SK-N-SH (cell line): ENCODE measurements around the gene TOPAZ1. TPM values are rescaled to one million over a fixed set of nuclear protein-coding genes. Genes with fewer than 3 reads are reported as not detected.

Source experiments
- CTCF ChIA-PET: fragments of 300-600, 350-600 bp; formaldehyde crosslinking; extraction: SDS; loops from one replicate; lab custom pipeline; 2021; lab: Yijun Ruan, JAX
- POLR2A ChIA-PET: fragments of 350-600 bp; sonication (Branson Sonifier 250); formaldehyde crosslinking; extraction: SDS; loops from one replicate; lab custom pipeline; 2020; ENCODE audit warnings: antibody characterized with exemption, inconsistent platforms; lab: Yijun Ruan, JAX
- DNase-seq: peaks from one replicate; pipeline ENCODE4 v3.0.0; 2012
- H2AFZ ChIP-seq: fragments of 200-600 bp; sonication (generic); 2 replicates; pipeline ENCODE4 v1.8.1; 2016; ENCODE audit warnings: antibody characterized with exemption, mild to moderate bottlenecking, low read depth
- H3F3A ChIP-seq: fragments of 200-600 bp; sonication (generic); replicated peaks from 2 replicates; pipeline ENCODE3; 2016; ENCODE audit warnings: antibody characterized with exemption, mild to moderate bottlenecking; ENCODE audit not compliant: insufficient read depth
- H3K27ac ChIP-seq, 2 experiments: fragments of 200-500 bp in 1 of 2; fragments of 200-600 bp in 1 of 2; sonication (Bioruptor generic) in 1 of 2; sonication (generic), shearing (Covaris generic) in 1 of 2; 2 replicates each; pipeline versions ENCODE4 v1.5.1 to v1.6.1; 2014 to 2016; ENCODE audit warnings: low read depth in 2 of 2, inconsistent platforms in 1 of 2, low read length in 1 of 2, mild to moderate bottlenecking in 1 of 2, mixed read lengths in 1 of 2
- H3K27me3 ChIP-seq: fragments of 200-600 bp; sonication (generic), shearing (Covaris generic); 2 replicates; pipeline ENCODE4 v1.6.1; 2016; ENCODE audit warnings: mixed run types; ENCODE audit not compliant: insufficient read depth
- H3K36me3 ChIP-seq, 2 experiments: fragments of 200-500 bp in 1 of 2; fragments of 200-600 bp in 1 of 2; sonication (Bioruptor generic) in 1 of 2; sonication (generic) in 1 of 2; replicated peaks in 1 of 2; 2 replicates each; pipeline versions ENCODE3 to v1.5.1; 2014 to 2016; ENCODE audit warnings: low read length in 1 of 2, mild to moderate bottlenecking in 1 of 2; ENCODE audit not compliant: insufficient read depth in 2 of 2, control insufficient read depth in 1 of 2
- H3K4me1 ChIP-seq, 2 experiments: fragments of 200-500 bp in 1 of 2; fragments of 200-600 bp in 1 of 2; sonication (Bioruptor generic) in 1 of 2; sonication (generic), shearing (Covaris generic) in 1 of 2; 2 replicates each; pipeline versions ENCODE4 v1.5.1 to v1.6.1; 2014 to 2016; ENCODE audit warnings: low read depth in 1 of 2, low read length in 1 of 2, mixed run types in 1 of 2; ENCODE audit not compliant: insufficient read depth in 2 of 2, control insufficient read depth in 1 of 2
- H3K4me2 ChIP-seq: fragments of 200-600 bp; sonication (generic), shearing (Covaris generic); 2 replicates; pipeline ENCODE4 v1.6.1; 2017; ENCODE audit warnings: mixed run types
- H3K4me3 ChIP-seq, 2 experiments: fragments of 200-500 bp in 1 of 2; fragments of 200-600 bp in 1 of 2; sonication (Bioruptor generic) in 1 of 2; sonication (generic), shearing (Covaris generic) in 1 of 2; 2 replicates each; pipeline versions ENCODE4 v1.5.1 to v1.8.1; 2014 to 2016; ENCODE audit warnings: low read depth in 2 of 2, inconsistent platforms in 1 of 2, low read length in 1 of 2, mild to moderate bottlenecking in 1 of 2, mixed read lengths in 1 of 2, moderate library complexity in 1 of 2
- H3K79me2 ChIP-seq: fragments of 200-600 bp; sonication (generic); 2 replicates; pipeline ENCODE4 v1.8.1; 2017; ENCODE audit warnings: mild to moderate bottlenecking; ENCODE audit not compliant: insufficient read depth
- H3K9ac ChIP-seq: fragments of 200-600 bp; sonication (generic); 2 replicates; pipeline ENCODE4 v1.6.1; 2017; ENCODE audit warnings: mixed run types
- H3K9me2 ChIP-seq: fragments of 200-600 bp; sonication (generic); 2 replicates; pipeline ENCODE4 v1.6.1; 2017; ENCODE audit warnings: mixed run types
- H3K9me3 ChIP-seq: fragments of 200-600 bp; sonication (generic); 2 replicates; pipeline ENCODE4 v1.6.1; 2017; ENCODE audit warnings: mixed run types, mild to moderate bottlenecking, moderate library complexity
- H4K20me1 ChIP-seq: fragments of 200-600 bp; sonication (generic); 2 replicates; pipeline ENCODE4 v1.6.1; 2017; ENCODE audit warnings: mild to moderate bottlenecking, mixed run types; ENCODE audit not compliant: insufficient read depth
- CHD2 ChIP-seq: fragments of 150-350 bp; IDR thresholded peaks from 2 replicates; pipeline ENCODE4 v1.6.1; 2018; ENCODE audit warnings: low read length; ENCODE audit not compliant: partially characterized antibody
- ELF1 ChIP-seq: IDR thresholded peaks from 2 replicates; pipeline ENCODE4 v1.4.0; 2012
- EP300 ChIP-seq, 2 experiments: IDR thresholded peaks; 2 replicates each; pipeline versions ENCODE4 v1.4.0 to v1.6.1; 2012; ENCODE audit warnings: borderline replicate concordance in 1 of 2, low read depth in 1 of 2, low read length in 1 of 2
- FOSL2 ChIP-seq: IDR thresholded peaks from 2 replicates; pipeline ENCODE4 v1.4.0; 2012; ENCODE audit warnings: low read depth, mild to moderate bottlenecking, moderate library complexity, borderline replicate concordance
- MEF2A ChIP-seq: IDR thresholded peaks from 2 replicates; pipeline ENCODE4 v1.4.0; 2012; ENCODE audit warnings: low read depth, borderline replicate concordance
- MXI1 ChIP-seq: IDR thresholded peaks from 2 replicates; pipeline ENCODE4 v1.6.1; 2012; ENCODE audit warnings: mild to moderate bottlenecking, low read depth, low read length, improper control_type of control experiment
- NFIC ChIP-seq: IDR thresholded peaks from 2 replicates; pipeline ENCODE4 v1.4.0; 2012; ENCODE audit warnings: borderline replicate concordance
- NRF1 ChIP-seq: IDR thresholded peaks from 2 replicates; pipeline ENCODE4 v1.6.1; 2012; ENCODE audit warnings: low read depth, mild to moderate bottlenecking, low read length
- PBX3 ChIP-seq: IDR thresholded peaks from 2 replicates; pipeline ENCODE4; 2012
- POLR2AphosphoS5 ChIP-seq: IDR thresholded peaks from 2 replicates; pipeline ENCODE4 v1.6.1; 2012; ENCODE audit warnings: low read depth, low read length
- RAD21 ChIP-seq: IDR thresholded peaks from 2 replicates; pipeline ENCODE4 v1.6.1; 2012; ENCODE audit warnings: mild to moderate bottlenecking, low read length
- SIN3A ChIP-seq: IDR thresholded peaks from 2 replicates; pipeline ENCODE4 v1.6.1; 2012; ENCODE audit warnings: low read depth, mild to moderate bottlenecking, low read length, moderate library complexity, borderline replicate concordance
- TAF1 ChIP-seq: IDR thresholded peaks from 2 replicates; pipeline ENCODE4 v1.6.1; 2012; ENCODE audit warnings: low read depth, mild to moderate bottlenecking, low read length, moderate library complexity, borderline replicate concordance
- TCF12 ChIP-seq: IDR thresholded peaks from 2 replicates; pipeline ENCODE4 v1.4.0; 2012
- TEAD4 ChIP-seq: IDR thresholded peaks from 2 replicates; pipeline ENCODE4 v1.4.0; 2012; ENCODE audit warnings: mild to moderate bottlenecking, borderline replicate concordance; ENCODE audit not compliant: insufficient read depth
- USF1 ChIP-seq: IDR thresholded peaks from 2 replicates; pipeline ENCODE4 v1.4.0; 2012; ENCODE audit warnings: low read depth, borderline replicate concordance
- WGBS: methylation state at CpG from one replicate; pipeline ENCODE4 v1.1.6; 2017; ENCODE audit warnings: low lambda C conversion rate; 5-methylcytosine and 5-hydroxymethylcytosine counted together
- polyA plus RNA-seq, 3 experiments: library from polyadenylated mRNA; depleted of rRNA; stranded (reverse); fragments of >200 nt; gene quantifications; 2 replicates each; pipeline ENCODE4 v1.2.3, GENCODE V29; 2012
- TF ChIP-seq, protein P1 (sequence below): fragments of 150-350 bp; IDR thresholded peaks from 2 replicates; pipeline ENCODE4 v1.6.1; 2016; ENCODE audit warnings: mild to moderate bottlenecking, low read depth, low read length
- TF ChIP-seq, protein P2 (sequence below): fragments of 150-350 bp; IDR thresholded peaks from 2 replicates; pipeline ENCODE4 v1.6.1; 2017; ENCODE audit warnings: antibody characterized with exemption, low read length, low read depth, borderline replicate concordance
- TF ChIP-seq, protein P3 (sequence below): IDR thresholded peaks from 2 replicates; pipeline ENCODE4 v1.6.1; 2012; ENCODE audit warnings: mild to moderate bottlenecking, low read depth, low read length, moderate library complexity
- TF ChIP-seq, protein P4 (sequence below): IDR thresholded peaks from 2 replicates; pipeline ENCODE4 v1.4.0; 2012; ENCODE audit warnings: low read depth

The TOPAZ1 gene
- polyA plus RNA-seq, 1 of the 3 experiments (the other 2 are of a cell fraction): not detected

DNA sequence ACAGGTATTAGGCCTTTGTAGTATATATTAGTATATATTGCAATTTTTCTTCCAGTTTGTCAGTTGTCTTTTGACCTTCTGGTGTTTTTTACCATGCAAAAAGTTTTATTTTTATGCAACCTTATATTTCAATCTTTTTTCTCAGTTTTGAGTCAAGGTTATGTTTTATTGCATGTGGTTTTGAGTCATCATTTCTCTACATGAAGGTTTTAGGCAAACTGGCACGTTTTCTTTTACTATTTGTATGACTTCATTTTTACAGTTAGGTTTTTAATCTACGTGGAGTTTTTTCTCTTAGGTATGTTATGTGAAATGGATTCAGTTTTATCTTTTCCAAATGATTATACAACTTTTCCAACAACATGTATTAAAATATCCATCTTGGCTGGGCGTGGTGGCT lies 60.1 kb downstream of the TOPAZ1 start:
- DNase-seq: no peak
- H3K36me3 ChIP-seq: no peaks in the 10 kb centered on the region
- no peak overlapping the region for H3K27ac ChIP-seq
- H3K4me3 ChIP-seq: no peak overlapping the region
- POLR2A ChIA-PET: no interaction called here
- H3K79me2 ChIP-seq: no peaks in the 10 kb centered on the region
- H3K4me2 ChIP-seq: no peak overlapping the region
- H3K9ac ChIP-seq: no peak overlapping the region
- H3K9me2 ChIP-seq: no peaks in the 10 kb centered on the region
- 50% methylated on average over 3 of the region's 3 CpGs for WGBS
- H3K4me1 ChIP-seq: no peaks in the 10 kb centered on the region
- H3K9me3 ChIP-seq: no peaks in the 10 kb centered on the region
- no peaks in the 10 kb centered on the region for H4K20me1 ChIP-seq
- CTCF ChIA-PET: interaction anchor here (1.3 kb wide), 1 partner anchor 10 kb away, joined by 4 read pairs; no protein-coding TSS in a partner anchor
- H2AFZ ChIP-seq: peak overlapping the region; percentile 37; the same call in 1 of the 2 replicates
- H3F3A ChIP-seq: no peaks in the 10 kb centered on the region
- TF ChIP-seq, protein P1, sequence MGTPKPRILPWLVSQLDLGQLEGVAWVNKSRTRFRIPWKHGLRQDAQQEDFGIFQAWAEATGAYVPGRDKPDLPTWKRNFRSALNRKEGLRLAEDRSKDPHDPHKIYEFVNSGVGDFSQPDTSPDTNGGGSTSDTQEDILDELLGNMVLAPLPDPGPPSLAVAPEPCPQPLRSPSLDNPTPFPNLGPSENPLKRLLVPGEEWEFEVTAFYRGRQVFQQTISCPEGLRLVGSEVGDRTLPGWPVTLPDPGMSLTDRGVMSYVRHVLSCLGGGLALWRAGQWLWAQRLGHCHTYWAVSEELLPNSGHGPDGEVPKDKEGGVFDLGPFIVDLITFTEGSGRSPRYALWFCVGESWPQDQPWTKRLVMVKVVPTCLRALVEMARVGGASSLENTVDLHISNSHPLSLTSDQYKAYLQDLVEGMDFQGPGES: no peak
- TF ChIP-seq PBX3 (no peak), CHD2 (no peak), MEF2A (no peak), FOSL2 (no peak), RAD21 (no peak), TCF12 (no peak), NFIC (no peak), EP300 (IDR thresholded peaks at IDR 0.05; ENCODE audit: borderline replicate concordance in 1 of 2, low read depth in 1 of 2, low read length in 1 of 2) (no peak)
- TF ChIP-seq, protein P2, sequence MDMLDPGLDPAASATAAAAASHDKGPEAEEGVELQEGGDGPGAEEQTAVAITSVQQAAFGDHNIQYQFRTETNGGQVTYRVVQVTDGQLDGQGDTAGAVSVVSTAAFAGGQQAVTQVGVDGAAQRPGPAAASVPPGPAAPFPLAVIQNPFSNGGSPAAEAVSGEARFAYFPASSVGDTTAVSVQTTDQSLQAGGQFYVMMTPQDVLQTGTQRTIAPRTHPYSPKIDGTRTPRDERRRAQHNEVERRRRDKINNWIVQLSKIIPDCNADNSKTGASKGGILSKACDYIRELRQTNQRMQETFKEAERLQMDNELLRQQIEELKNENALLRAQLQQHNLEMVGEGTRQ: no peak
- no peaks in the 10 kb centered on the region for H3K27me3 ChIP-seq

DNA sequence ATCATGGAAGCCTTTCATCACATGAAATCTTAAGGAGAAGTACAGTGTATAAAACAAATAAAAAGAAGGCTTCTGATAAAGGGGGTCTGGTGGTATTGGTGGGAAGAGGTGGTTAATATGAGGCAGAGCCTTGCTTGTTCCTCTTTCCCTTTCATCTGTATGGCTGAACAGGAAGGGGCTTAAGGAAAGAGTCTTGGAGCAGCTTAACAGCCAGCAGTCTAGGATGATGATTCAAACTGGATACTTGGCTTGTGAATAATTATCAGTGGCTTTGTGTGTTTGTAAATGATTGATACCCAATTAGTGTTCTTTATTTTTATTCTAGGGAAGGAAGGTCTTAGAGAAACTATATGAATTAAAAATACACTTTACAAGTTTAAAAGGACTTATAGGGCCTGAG lies 67.8 kb downstream of the TOPAZ1 start:
- H3K9ac ChIP-seq: no peak overlapping the region
- no peaks in the 10 kb centered on the region for H3K4me1 ChIP-seq
- CTCF ChIA-PET: interaction anchor here (1.1 kb wide), 1 partner anchor 14 kb away, joined by 6 read pairs; no protein-coding TSS in a partner anchor
- TF ChIP-seq NFIC: no peak
- TF ChIP-seq TAF1: no peak
- TF ChIP-seq TEAD4: no peak
- TF ChIP-seq, protein P3, sequence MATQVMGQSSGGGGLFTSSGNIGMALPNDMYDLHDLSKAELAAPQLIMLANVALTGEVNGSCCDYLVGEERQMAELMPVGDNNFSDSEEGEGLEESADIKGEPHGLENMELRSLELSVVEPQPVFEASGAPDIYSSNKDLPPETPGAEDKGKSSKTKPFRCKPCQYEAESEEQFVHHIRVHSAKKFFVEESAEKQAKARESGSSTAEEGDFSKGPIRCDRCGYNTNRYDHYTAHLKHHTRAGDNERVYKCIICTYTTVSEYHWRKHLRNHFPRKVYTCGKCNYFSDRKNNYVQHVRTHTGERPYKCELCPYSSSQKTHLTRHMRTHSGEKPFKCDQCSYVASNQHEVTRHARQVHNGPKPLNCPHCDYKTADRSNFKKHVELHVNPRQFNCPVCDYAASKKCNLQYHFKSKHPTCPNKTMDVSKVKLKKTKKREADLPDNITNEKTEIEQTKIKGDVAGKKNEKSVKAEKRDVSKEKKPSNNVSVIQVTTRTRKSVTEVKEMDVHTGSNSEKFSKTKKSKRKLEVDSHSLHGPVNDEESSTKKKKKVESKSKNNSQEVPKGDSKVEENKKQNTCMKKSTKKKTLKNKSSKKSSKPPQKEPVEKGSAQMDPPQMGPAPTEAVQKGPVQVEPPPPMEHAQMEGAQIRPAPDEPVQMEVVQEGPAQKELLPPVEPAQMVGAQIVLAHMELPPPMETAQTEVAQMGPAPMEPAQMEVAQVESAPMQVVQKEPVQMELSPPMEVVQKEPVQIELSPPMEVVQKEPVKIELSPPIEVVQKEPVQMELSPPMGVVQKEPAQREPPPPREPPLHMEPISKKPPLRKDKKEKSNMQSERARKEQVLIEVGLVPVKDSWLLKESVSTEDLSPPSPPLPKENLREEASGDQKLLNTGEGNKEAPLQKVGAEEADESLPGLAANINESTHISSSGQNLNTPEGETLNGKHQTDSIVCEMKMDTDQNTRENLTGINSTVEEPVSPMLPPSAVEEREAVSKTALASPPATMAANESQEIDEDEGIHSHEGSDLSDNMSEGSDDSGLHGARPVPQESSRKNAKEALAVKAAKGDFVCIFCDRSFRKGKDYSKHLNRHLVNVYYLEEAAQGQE: no peak
- TF ChIP-seq MXI1: no peak
- no peak for TF ChIP-seq SIN3A
- TF ChIP-seq, protein P4, sequence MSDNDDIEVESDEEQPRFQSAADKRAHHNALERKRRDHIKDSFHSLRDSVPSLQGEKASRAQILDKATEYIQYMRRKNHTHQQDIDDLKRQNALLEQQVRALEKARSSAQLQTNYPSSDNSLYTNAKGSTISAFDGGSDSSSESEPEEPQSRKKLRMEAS: no peak
- no peak for TF ChIP-seq ELF1
- no peak for TF ChIP-seq MEF2A
- no peak for TF ChIP-seq USF1
- TF ChIP-seq POLR2AphosphoS5: no peak
- TF ChIP-seq TCF12: no peak
- no peak for TF ChIP-seq NRF1
- H3K4me2 ChIP-seq: no peak overlapping the region
- no peak overlapping the region for H3K27ac ChIP-seq
- H2AFZ ChIP-seq: no peak overlapping the region
- no peaks in the 10 kb centered on the region for H3F3A ChIP-seq
- H3K4me3 ChIP-seq: no peak overlapping the region
- POLR2A ChIA-PET: no interaction called here
- H3K9me2 ChIP-seq: no peaks in the 10 kb centered on the region
- no peak for DNase-seq
- H4K20me1 ChIP-seq: no peaks in the 10 kb centered on the region
- H3K79me2 ChIP-seq: no peaks in the 10 kb centered on the region
- no peaks in the 10 kb centered on the region for H3K27me3 ChIP-seq
- no peaks in the 10 kb centered on the region for H3K9me3 ChIP-seq
- no peaks in the 10 kb centered on the region for H3K36me3 ChIP-seq
